ENCODE data around the gene GPC6. TPM values are rescaled to one million over a fixed set of nuclear protein-coding genes. Genes with fewer than 3 reads are reported as not detected.

GPC6 gene
- total RNA-seq, 2 donors from 2014 or later = 3.4 to 5.3 TPM

- 93% methylated on average over 2 of the region's 2 CpGs for WGBS
- DNase-seq (ENCODE audit: low spot score) = no peak
- intact Hi-C loops (cut with DNase I) = no loop called here
- TF ChIP-seq CTCF (IDR thresholded peaks at IDR 0.05) (no peak), POLR2A (IDR thresholded peaks at IDR 0.05) (no peak), POLR2AphosphoS5 (IDR thresholded peaks at IDR 0.05) (no peak)
- Histone ChIP-seq H3K4me1 (replicated peaks) (no peaks in the 10 kb centered on the region), H3K27ac (no peak overlapping the region), H3K4me3 (no peak overlapping the region), H3K9me3 (no peaks in the 10 kb centered on the region), H3K36me3 (no peaks in the 10 kb centered on the region), H3K27me3 (replicated peaks; ENCODE audit: insufficient read depth) (no peaks in the 10 kb centered on the region)
Measured at GRCh38 chr13:93680329-93680728, 453.7 kb downstream of the GPC6 start.

- Histone ChIP-seq H3K4me1 (replicated peaks) (no peaks in the 10 kb centered on the region), H3K36me3 (no peaks in the 10 kb centered on the region), H3K27me3 (replicated peaks; ENCODE audit: insufficient read depth) (no peaks in the 10 kb centered on the region), H3K9me3 (no peaks in the 10 kb centered on the region), H3K4me3 (no peak overlapping the region), H3K27ac (no peak overlapping the region)
- WGBS = 94% methylated on average over 1 of the region's 1 CpG
- intact Hi-C loops (cut with DNase I) = no loop called here
- no peak for DNase-seq (ENCODE audit: low spot score)
- TF ChIP-seq POLR2A (IDR thresholded peaks at IDR 0.05) (no peak), CTCF (IDR thresholded peaks at IDR 0.05) (no peak), POLR2AphosphoS5 (IDR thresholded peaks at IDR 0.05) (no peak)
Measured at GRCh38 chr13:93685900-93686299, 459.3 kb downstream of the GPC6 start.

- no peaks in the 10 kb centered on the region for H3K27me3 ChIP-seq (replicated peaks; ENCODE audit: insufficient read depth)
- no peaks in the 10 kb centered on the region for H3K9me3 ChIP-seq
- no peaks in the 10 kb centered on the region for H3K36me3 ChIP-seq
- TF ChIP-seq POLR2AphosphoS5 (IDR thresholded peaks at IDR 0.05) (no peak), POLR2A (IDR thresholded peaks at IDR 0.05) (no peak), CTCF (IDR thresholded peaks at IDR 0.05) (no peak)
- H3K4me3 ChIP-seq = no peak overlapping the region
- DNase-seq (ENCODE audit: low spot score) = no peak
- H3K4me1 ChIP-seq (replicated peaks) = no peaks in the 10 kb centered on the region
- H3K27ac ChIP-seq = no peak overlapping the region
- intact Hi-C loops (cut with DNase I) = no loop called here
Measured at GRCh38 chr13:93686399-93686798, 459.8 kb downstream of the GPC6 start.

GRCh38 chr13:93687261-93687660, 460.7 kb downstream of the GPC6 start:
- H3K4me3 ChIP-seq = no peak overlapping the region
- no peaks in the 10 kb centered on the region for H3K4me1 ChIP-seq (replicated peaks)
- intact Hi-C loops (cut with DNase I) = no loop called here
- DNase-seq (ENCODE audit: low spot score) = no peak
- H3K27me3 ChIP-seq (replicated peaks; ENCODE audit: insufficient read depth) = no peaks in the 10 kb centered on the region
- H3K9me3 ChIP-seq = no peaks in the 10 kb centered on the region
- no peak overlapping the region for H3K27ac ChIP-seq
- TF ChIP-seq POLR2A (IDR thresholded peaks at IDR 0.05) = no peak
- TF ChIP-seq POLR2AphosphoS5 (IDR thresholded peaks at IDR 0.05) = no peak
- TF ChIP-seq CTCF (IDR thresholded peaks at IDR 0.05) = no peak
- H3K36me3 ChIP-seq = no peaks in the 10 kb centered on the region

GRCh38 chr13:93689333-93689732, 462.7 kb downstream of the GPC6 start:
- Histone ChIP-seq H3K27ac (no peak overlapping the region), H3K4me1 (replicated peaks) (no peaks in the 10 kb centered on the region), H3K9me3 (no peaks in the 10 kb centered on the region), H3K27me3 (replicated peaks; ENCODE audit: insufficient read depth) (no peaks in the 10 kb centered on the region), H3K4me3 (no peak overlapping the region), H3K36me3 (no peaks in the 10 kb centered on the region)
- TF ChIP-seq POLR2A (IDR thresholded peaks at IDR 0.05) = no peak
- no peak for TF ChIP-seq POLR2AphosphoS5 (IDR thresholded peaks at IDR 0.05)
- TF ChIP-seq CTCF (IDR thresholded peaks at IDR 0.05) = no peak
- intact Hi-C loops (cut with DNase I) = no loop called here
- no peak for DNase-seq (ENCODE audit: low spot score)
